ELF-1 (cell line): ENCODE data around the gene ADNP.

ENCODE experiments used
- DNase-seq: peaks from one replicate; pipeline ENCODE4 v3.0.0-alpha.2; 2016; ENCODE audit warnings: low read depth, low spot score

ADNP gene

GRCh38 chr20:50874111-50874757 is 57.0 kb downstream of the ADNP start:
- no peak for DNase-seq

GRCh38 chr20:50873585-50873984 is 57.7 kb downstream of the ADNP start:
- DNase-seq: no peak

GRCh38 chr20:50872560-50873425 is 58.4 kb downstream of the ADNP start:
- no peak for DNase-seq

GRCh38 chr20:50870561-50871161 is 60.6 kb downstream of the ADNP start:
- peak; percentile 98 for DNase-seq

- DNase-seq: no peak
These were observed 62.4 kb downstream of the ADNP start for GRCh38 chr20:50868509-50869495.

GRCh38 chr20:50867805-50868204 is 63.4 kb downstream of the ADNP start:
- no peak for DNase-seq

GRCh38 chr20:50866831-50867230 is 64.4 kb downstream of the ADNP start:
- no peak for DNase-seq

- DNase-seq: no peak
These were observed 65.1 kb downstream of the ADNP start for GRCh38 chr20:50866036-50866685.

- DNase-seq: no peak
These were observed 65.6 kb downstream of the ADNP start for GRCh38 chr20:50865591-50865990.

GRCh38 chr20:50865114-50865513 is 66.1 kb downstream of the ADNP start:
- DNase-seq: no peak

GRCh38 chr20:50862546-50862945 is 68.7 kb downstream of the ADNP start:
- peak; percentile 62 for DNase-seq

- no peak for DNase-seq
These were observed 70.2 kb downstream of the ADNP start for GRCh38 chr20:50861012-50861411.

GRCh38 chr20:50859161-50859560 is 72.1 kb downstream of the ADNP start:
- no peak for DNase-seq

GRCh38 chr20:50858525-50858924 is 72.7 kb downstream of the ADNP start:
- no peak for DNase-seq

GRCh38 chr20:50857348-50857747 is 73.9 kb downstream of the ADNP start:
- no peak for DNase-seq

GRCh38 chr20:50856475-50857041 is 74.7 kb downstream of the ADNP start:
- no peak for DNase-seq

- peak; percentile 77 for DNase-seq
These were observed 75.5 kb downstream of the ADNP start for GRCh38 chr20:50855498-50856474.

- DNase-seq: no peak
These were observed 76.6 kb downstream of the ADNP start for GRCh38 chr20:50854506-50855249.

- peak; percentile 37 for DNase-seq
These were observed 79.2 kb downstream of the ADNP start for GRCh38 chr20:50852085-50852484.
